COLO829 (cell line): ENCODE measurements around the gene MAP3K9.

Experiments
- DNase-seq: peaks from one replicate; pipeline ENCODE4 v3.0.0; 2012; ENCODE audit warnings: low spot score

The MAP3K9 gene

DNA sequence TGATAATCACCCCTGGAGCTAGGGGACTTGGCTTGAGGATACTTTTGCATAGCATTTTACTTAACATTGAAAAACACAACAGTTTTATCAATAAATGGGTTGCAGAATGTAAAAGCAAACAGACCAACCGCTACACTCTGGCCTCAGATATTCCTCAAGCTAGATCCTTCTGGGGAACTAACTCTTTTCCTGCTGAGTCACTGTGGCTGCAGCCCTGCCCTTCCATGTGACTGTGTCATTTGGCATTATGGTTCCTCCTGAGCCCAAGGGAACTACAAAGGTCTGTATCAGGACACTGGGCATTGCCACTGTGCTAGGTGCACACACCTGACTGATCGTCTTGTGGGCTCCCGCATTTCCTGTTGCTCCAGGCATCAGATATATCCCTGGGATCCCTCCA, 111.0 kb downstream of the MAP3K9 start:
- DNase-seq, result no peak

DNA sequence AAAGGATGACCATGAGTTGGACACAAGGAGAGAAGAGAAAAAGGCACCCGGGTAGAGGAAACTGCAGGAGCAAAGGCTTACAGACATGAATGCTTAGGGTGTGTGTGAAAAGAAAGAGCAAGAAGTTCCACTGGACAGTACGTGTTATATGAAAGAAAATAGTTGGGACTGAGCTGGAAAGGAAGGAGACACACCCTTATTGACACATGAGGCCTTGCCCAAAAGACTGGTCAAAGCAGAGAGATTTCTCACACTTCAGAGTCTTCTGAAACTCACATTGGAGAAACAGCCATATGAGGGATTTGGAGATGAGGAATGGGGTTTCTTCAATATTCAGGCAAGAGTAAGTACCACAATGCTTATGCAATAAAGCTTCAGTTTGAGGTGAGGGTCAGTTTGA, 111.6 kb downstream of the MAP3K9 start:
- no peak for DNase-seq

DNA sequence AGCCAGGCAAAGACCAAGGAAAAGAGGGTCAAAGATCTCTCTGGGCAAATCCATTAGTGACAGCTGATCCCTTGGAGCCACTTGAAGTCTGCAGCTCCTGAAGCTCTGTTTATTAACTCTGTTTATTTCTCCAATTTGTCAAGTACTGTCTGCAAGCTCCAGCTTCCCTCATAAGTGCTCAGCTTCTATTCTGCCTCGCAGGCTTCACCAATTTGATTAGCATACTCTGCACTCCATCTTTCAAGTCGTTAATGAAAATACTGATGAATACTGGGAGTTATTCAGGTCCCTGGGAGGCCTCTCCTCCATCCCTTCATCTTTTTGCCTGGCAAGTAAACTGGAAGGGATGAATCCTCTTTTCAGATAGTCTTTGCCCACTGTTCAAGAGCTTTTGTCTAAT, 113.3 kb downstream of the MAP3K9 start:
- no peak for DNase-seq

DNA sequence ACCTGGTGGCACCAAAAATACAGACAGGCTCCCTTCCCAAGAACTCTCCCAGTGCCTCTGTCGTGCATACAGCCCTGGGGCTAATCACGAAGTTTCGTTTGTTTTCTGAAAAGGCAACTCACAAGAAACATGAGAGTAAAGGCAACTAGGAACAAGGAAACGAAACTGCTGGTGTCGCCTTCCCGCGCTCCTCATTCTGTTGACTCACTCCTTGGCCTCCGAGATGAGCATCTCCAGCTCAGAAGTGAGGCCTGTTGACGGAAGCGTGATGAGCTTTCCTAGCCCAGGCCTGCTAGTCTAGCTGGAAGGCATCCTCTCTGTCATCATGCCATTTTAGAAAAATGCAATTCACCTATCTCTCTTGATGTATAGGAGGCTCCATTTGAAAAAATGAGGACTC, 117.1 kb downstream of the MAP3K9 start:
- no peak for DNase-seq

DNA sequence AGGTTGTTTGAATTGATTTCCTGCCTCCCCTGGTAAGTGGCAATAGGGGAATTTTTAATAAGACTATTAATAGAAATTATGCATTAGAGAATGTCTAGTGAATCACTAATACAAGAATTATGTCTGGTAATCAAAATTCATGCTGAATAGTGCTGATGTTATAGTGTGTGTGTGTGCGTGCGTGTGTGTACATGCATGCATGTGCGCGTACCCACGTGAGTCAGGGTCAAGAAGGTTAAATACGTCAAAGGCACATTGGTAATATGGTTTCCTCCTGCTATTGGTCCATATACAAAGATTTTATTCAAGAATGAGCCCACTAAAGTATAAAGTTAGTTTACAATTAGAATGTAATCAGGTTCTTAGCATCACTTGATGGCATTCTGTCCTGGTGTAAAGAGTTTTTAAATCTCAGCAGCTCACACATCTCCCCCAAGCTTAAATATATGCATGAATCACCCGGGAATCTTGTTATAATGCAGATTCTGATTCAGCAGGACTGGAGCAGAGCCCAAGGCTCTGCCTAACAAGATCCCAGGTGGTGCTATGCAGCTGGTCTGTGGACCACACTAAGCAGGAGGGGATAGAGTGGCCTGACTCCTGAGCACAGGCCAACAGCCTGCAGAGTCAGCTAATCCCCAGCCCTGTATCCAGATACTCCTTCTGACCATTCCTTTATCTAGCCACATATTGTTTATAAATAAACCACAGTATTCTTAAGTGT, 123.7 kb downstream of the MAP3K9 start:
- no peak for DNase-seq

DNA sequence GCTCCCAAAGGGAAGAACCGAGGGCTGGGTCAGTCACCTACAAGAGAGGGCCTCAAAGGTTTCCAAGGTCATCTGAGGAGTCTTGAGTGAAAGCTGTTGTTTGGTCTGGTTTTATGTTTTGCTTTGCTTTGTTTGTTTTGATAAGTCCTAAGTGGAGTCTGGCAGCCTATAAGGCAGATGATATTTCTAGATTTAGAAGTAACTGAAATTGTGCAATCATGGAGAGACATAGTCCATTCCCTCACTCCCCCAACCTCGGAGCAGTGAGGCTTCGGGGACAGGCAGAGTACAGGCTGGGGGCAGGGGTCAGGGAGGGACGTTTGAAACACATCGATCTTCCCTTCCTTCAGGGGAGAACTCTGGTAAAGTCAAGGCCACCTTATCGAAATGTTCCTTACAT, 125.3 kb downstream of the MAP3K9 start:
- DNase-seq, result no peak

DNA sequence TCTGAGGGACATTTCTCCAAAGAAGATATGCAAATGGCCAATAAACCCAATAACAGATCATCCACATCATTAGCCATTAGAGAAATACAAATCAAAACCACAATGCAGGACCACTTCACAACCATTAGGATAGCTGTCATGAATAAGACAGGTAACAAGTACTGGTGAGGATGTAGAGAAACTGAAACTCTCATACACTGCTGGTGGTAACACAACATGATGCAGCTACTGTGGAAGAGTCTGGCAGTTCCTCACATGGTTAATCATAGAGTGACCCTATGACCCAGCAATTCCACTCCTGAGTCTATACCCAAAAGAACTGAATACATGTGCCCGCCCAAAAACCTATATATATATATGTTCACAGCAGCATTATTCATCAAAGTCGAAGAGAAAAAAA, 128.6 kb downstream of the MAP3K9 start:
- no peak for DNase-seq

DNA sequence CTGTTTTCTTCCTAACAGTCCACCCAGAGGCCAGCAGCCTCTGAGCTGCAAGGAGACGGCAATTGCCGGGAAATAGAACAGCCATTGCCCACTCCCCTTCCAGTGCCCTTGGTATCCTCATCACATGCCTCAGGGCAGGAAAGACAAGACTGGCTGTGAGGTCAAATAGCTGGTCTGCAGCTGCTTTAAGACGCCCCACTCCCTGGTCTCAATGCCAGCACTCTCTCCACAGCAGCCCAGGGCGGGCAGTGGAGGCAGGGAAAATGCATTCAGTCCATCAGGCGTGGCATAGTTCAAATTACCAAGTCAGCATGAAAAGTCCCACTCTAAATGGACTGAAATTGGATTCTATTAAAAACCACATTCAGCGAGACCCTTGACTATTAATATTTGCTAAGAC, 132.0 kb downstream of the MAP3K9 start:
- no peak for DNase-seq
